CD4-positive, alpha-beta T cell treated with Interleukin-6 for 4 hours (primary cell): ENCODE data around the gene FXYD7.
A peak's percentile ranks its signal among the peaks of the same experiment; 100 is the strongest.
"Not testable (repeated sequence)": the region's sequence is repeated elsewhere in the genome, so short reads cannot be mapped to it uniquely, and the experiment has no call there.

Source experiments
- DNase-seq: peaks from one replicate; pipeline ENCODE4 v3.0.0-alpha.2; 2020; ENCODE audit warnings: mixed read lengths

Gene FXYD7

DNA sequence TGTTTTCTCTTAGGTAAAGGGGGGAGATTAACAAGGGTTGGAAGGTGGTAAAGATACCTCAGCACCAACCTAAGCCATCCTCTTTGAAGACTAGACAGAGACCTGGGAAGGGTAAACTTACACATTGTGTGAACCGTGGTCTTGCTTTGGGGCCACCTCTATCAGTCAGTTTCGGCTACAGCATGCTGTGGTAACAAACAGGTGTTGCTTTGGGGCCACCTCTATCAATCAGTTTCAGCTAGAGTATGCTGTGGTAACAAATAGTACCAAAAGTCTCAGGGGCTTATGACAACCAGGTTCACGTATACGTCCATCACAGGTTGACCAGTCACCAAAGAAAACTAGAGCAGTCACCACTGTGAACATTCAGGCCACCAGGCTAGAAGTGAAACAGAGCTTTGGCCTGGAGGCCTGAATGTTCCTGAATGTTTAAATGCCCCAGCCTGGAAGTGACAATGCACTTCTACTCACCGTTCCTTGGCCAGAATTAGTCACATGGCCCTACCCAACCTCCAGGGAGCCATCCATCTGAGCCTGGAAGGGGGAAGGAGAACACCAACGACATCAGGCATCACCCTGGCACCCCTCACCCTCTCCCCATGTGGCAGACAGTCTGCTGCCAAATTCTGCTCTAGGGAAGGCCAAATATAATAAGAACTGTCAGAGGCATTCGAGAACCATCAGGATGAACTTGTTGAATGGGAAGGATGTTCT lies 3.8 kb downstream of the FXYD7 start:
- no peak for DNase-seq

DNA sequence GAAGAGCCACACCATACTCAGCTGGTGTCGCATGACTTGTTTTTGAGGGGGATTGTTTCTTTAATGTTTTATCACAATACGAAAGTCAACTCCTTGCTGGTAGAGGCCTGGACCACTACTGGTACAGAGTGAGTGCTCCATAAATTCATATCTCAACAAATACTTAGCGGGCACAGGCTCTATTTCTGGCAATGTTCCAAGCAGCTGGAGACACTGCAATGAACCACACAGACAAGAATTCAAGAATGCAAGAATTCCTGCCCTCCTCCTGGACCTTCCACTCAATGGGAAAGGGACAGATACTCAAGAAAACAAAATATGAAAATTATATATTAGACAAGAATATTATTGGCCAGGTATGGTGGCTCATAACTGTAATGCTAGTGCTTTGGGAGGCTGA lies 6.4 kb downstream of the FXYD7 start:
- DNase-seq: no peak

GRCh38 chr19:35150445-35150844 lies 7.4 kb downstream of the FXYD7 start:
- DNase-seq: no peak

- no peak for DNase-seq
Observed at GRCh38 chr19:35151273-35152065, 8.4 kb downstream of the FXYD7 start.

- not testable (repeated sequence) for DNase-seq
Observed at GRCh38 chr19:35153129-35153522, 10.1 kb downstream of the FXYD7 start.

GRCh38 chr19:35153701-35154524 lies 10.9 kb downstream of the FXYD7 start:
- peak; percentile 83 for DNase-seq

DNA sequence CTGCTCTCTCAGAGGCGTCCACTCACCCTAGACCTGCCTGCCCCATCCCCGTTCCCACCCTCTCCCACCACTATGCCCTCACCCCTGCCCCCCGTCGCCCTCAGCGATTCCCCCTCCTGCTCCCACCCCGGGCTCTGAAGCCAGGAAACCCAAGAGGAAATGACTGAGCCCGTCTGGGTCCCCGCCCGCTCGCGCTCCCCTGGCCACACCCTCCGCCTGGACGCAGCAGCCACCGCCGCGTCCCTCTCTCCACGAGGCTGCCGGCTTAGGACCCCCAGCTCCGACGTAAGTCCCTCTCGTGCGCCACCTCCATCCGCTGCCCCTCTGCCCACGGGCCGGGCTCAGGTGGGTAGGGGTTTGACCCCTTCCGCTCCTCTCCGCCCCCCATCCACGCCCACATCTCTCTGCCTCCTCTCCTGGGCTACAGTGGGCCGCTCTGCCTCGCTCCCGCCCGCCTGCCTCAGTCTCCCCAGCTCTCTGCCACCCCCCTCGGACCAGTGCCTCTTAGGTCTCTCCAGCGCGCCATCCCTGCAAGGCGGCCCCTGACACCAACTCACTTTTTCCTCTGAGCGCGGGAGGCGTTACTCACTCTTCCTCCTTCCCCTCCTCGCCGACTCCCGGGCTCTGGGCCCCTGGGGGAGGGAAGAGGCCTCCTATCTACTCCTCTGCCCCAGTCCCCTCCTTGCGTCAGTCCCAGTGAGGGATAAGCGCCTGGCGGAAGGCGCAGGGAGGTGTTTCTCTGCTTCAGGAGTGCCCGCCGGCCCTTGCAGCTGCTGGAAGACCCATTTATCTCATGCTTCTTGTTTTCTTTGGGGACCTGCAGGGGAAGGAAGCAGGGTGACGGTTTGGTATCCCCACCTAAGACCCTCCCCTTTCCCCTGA lies 11.7 kb downstream of the FXYD7 start, which contains the start of gene FXYD5:
Gene FXYD5 (plus strand): TSS at position 211 of the 882 bp plus-strand sequence. CDS start 816 bp downstream, outside the sequence.
- DNase-seq: peak; percentile 79

- peak; percentile 41 for DNase-seq
Observed at GRCh38 chr19:35155441-35155840, 12.4 kb downstream of the FXYD7 start.

- DNase-seq: no peak
Observed at GRCh38 chr19:35155981-35156672, 13.1 kb downstream of the FXYD7 start.

- DNase-seq: no peak
Observed at GRCh38 chr19:35156673-35157014, 13.6 kb downstream of the FXYD7 start.

DNA sequence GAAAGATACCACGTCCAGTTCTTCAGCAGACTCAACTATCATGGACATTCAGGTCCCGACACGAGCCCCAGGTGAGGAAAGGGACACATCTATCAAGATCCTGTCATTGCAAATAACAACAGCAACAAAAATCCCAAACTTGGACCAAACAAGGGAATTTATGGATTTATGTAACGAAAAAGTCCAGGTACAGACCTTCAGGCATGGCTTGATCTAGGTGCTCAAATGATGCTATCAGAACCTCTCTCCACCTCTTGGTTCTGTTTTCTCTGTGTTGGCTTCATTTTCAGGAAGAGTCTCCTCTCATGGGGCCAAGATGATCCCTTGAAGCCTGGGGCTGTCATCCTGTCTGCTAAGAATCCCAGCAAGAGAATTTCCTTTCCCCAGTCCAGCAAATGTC lies 14.4 kb downstream of the FXYD7 start:
- no peak for DNase-seq

- DNase-seq: no peak
Observed at GRCh38 chr19:35159606-35160005, 16.6 kb downstream of the FXYD7 start.

DNA sequence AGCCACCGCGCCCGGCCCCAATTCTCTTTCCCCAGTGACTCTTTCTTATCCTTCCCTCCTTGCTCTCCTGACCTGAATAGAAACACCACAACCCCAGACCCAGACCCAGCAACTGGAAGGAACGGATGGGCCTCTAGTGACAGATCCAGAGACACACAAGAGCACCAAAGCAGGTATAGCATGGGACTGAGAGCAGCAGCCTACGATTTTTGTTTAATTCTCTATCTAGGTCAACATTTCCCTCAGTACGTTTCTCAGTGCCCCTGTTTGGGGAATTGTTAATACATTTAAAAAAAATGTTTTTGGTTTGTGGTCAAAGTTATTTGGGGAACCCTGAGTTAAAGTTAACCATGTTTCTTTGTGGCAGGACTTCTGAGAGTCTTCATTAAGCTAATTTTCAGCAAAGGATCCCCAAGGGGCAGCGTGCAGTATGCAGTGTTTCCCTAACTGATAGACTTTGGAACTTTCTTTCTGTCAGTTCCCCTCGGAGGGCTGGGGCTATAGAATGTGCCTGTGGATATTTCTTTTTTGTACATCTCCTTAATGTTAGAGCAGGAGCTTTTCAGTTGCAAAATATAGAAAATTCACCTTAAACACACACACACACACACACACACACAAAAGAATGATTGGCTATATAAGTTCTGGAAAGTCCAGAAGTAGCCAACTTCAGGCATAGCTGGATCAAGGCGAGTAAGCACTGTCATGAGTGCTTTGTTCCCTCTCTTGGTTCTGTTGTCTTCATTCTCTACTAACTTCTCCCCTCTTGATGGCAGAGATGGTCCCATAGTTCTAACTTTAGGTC lies 17.8 kb downstream of the FXYD7 start:
- DNase-seq: no peak

DNA sequence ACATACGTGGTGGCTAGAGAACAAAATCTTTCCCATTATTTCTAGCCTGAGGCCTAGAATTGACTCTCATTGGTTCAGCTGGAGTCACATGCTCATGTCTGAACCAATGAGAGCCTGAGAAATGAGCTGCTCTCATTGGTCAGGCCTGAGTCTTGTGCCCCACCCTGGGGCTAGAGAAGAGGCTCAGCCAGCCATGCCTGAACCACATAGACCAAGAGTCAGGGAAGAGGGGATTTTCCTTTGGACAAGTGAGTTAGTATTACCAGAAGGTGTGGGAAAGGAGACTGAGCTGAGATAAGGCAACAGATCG lies 18.3 kb downstream of the FXYD7 start:
- no peak for DNase-seq

DNA sequence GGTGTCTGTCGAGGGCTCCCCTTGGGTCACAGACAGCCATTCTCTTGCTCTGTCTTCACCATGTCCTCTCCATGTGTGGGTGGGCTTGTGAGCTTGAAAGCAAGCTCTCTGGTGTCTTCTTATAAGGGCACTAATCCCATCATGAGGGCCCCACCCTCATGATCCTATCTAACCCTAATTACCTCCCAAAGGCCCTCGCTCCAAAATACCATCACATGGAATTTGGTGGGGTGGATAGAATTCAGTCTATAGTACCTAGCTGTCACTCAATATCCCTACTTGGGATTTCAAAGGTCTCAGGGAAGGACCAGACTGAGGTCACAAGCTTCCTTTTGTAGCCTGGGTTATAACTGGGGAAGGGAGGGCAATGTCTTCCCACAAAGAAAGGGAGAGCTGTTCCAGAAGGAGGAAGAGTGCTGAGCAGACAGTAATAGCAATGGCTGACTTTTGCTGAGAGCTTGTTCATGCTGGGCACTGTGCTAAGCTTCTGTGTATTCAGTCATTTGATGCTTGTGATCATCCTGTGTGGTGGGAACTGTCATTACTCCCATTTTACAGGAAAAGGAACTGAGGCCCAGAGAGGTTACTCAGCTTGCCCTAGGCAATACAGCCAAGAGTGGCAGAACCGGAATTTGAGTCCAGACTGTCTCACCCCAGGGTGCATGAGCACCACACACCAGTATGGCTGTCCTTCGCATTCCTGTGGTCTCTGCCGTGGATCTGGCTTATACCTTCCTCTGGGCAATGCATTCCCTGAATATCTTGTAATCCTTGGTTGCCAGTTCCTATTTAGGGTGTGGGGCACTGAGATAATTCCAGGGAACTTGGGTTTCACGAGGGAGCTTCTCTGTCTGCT lies 19.6 kb downstream of the FXYD7 start:
- no peak for DNase-seq

GRCh38 chr19:35164418-35164817 lies 21.4 kb downstream of the FXYD7 start:
- DNase-seq: no peak

- DNase-seq: no peak
Observed at GRCh38 chr19:35165200-35166058, 22.4 kb downstream of the FXYD7 start.

DNA sequence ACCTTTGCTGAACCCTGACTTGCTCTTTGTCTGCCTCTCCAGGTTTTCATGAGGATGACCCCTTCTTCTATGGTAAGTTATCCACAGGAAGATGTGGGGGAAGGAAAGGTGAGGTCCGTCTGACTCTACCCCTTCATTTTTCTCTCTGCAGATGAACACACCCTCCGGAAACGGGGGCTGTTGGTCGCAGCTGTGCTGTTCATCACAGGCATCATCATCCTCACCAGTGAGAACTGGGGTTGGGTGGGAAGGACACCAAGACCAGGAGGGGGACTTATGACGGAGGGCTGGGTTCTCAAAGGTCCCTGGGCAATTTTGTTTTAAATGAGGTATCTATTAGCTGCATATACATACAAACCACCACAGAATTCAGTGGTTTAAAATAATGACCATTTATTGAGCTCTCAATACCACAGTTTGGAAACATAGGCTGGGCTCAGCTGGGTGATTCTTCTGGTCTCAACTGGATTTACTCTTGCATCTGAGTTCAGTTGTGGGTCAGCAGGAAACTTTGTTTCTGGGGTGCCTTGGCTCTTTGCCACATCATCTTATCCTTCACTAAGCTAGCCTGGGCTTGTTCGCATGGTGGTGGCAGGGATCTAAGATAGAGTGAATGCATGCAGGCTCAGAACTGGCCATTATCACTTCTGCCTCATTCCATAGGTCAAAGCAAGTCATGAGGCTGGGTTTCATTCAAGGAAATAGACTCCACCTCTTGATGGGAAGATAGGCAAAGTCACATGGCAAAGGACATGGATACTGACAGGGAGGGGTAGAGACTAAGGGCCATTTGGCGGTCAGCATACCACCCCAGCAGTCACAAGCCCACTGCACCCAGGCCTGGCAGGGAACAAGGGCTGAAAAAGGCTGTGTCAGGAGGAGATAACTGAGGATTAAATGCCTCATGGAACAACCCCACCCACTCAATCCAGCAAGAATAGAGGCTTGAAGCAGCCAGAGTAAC lies 23.3 kb downstream of the FXYD7 start:
- DNase-seq: no peak
